A172 (cell line): ENCODE results near the gene ZBTB8OS. TPM values are rescaled to one million over a fixed set of nuclear protein-coding genes. Genes with fewer than 3 reads are reported as not detected.

Experiments
- DNase-seq: peaks from one replicate; pipeline ENCODE4 v3.0.0-alpha.2; 2015; ENCODE audit warnings: low spot score
- total RNA-seq: library from RNA; depleted of rRNA; stranded (reverse); fragments of >200 nt; shearing (Covaris generic); gene quantifications from 2 replicates; pipeline ENCODE4 v1.2.3, GENCODE V29; 2014; rRNA removed

Gene ZBTB8OS
- total RNA-seq, 1 experiment from 2014 or later, result 55.2 TPM

GRCh38 chr1:32611859-32612188 lies 38.5 kb downstream of the ZBTB8OS start:
- no peak for DNase-seq

GRCh38 chr1:32609180-32609579 lies 41.2 kb downstream of the ZBTB8OS start:
- no peak for DNase-seq

- DNase-seq, result no peak
Observed at GRCh38 chr1:32606565-32607371, 43.6 kb downstream of the ZBTB8OS start.

- no peak for DNase-seq
Observed at GRCh38 chr1:32605711-32606424, 44.5 kb downstream of the ZBTB8OS start.

GRCh38 chr1:32600034-32600433 lies 50.3 kb downstream of the ZBTB8OS start:
- DNase-seq, result no peak

- DNase-seq, result peak; percentile 22
Observed at GRCh38 chr1:32592943-32593342, 57.4 kb downstream of the ZBTB8OS start.

GRCh38 chr1:32580348-32581017 lies 69.9 kb downstream of the ZBTB8OS start:
- no peak for DNase-seq

Other genes with a start within 250 kb of the ZBTB8OS start
- 0.02 and 0.07 TPM in 2 replicates for gene ZBTB8B, start 185.5 kb downstream of the ZBTB8OS start, total RNA-seq
- 3.6 and 3.9 TPM in 2 replicates for gene ZBTB8A, start 111.1 kb downstream of the ZBTB8OS start, total RNA-seq
- gene RBBP4, start 658 bp upstream of the ZBTB8OS start, total RNA-seq, result 102 and 123 TPM in 2 replicates
- 39.9 and 51.3 TPM in 2 replicates for gene SYNC, start 52.2 kb upstream of the ZBTB8OS start, total RNA-seq
- 63.4 and 79.1 TPM in 2 replicates for gene YARS1, start 166.8 kb upstream of the ZBTB8OS start, total RNA-seq
- gene S100PBP, start 167.1 kb upstream of the ZBTB8OS start, total RNA-seq, result 20.0 and 20.4 TPM in 2 replicates
- 0.41 TPM in 1 of 2 replicates, not detected in the other for gene FNDC5, start 220.4 kb upstream of the ZBTB8OS start, total RNA-seq
- not detected in 2 replicates for gene HPCA, start 235.9 kb upstream of the ZBTB8OS start, total RNA-seq